HCT116 (cell line): ENCODE measurements around the gene SH3BGR. TPM values are rescaled to one million over a fixed set of nuclear protein-coding genes. Genes with fewer than 3 reads are reported as not detected.

ENCODE experiments used
- ATAC-seq: fragments of 200-7000 bp; cut with Tn5 transposase; 2 replicates; pipeline ENCODE4 v1.9.1; 2020; ENCODE audit warnings: mild to moderate bottlenecking, moderate library complexity
- BruUV-seq: library from RNA; stranded (reverse); fragments of 400-500 nt; replicated peaks from 2 replicates; lab custom pipeline; 2021; lab: Mats Ljungman, UMichigan
- CTCF ChIA-PET: fragments of 300-600 bp; sonication (Branson Sonifier 250); formaldehyde crosslinking; loops from one replicate; lab custom pipeline; 2021; ENCODE audit warnings: antibody characterized with exemption; lab: Charles Lee
- POLR2A ChIA-PET: fragments of 300-600, 350-600 bp; sonication (Branson Sonifier 250); formaldehyde crosslinking; loops from one replicate; lab custom pipeline; 2021; ENCODE audit warnings: antibody characterized with exemption; lab: Charles Lee
- RAD21 ChIA-PET, 2 experiments: fragments of 300-600 bp; sonication (Branson Sonifier 250); formaldehyde crosslinking; loops; one replicate each; lab custom pipeline; 2023; ENCODE audit warnings: low total read pairs in 2 of 2; ENCODE audit not compliant: uncharacterized antibody in 2 of 2, unreplicated experiment in 2 of 2, low non-redundant PET in 1 of 2; lab: Charles Lee
- DNase-seq: peaks from one replicate; pipeline ENCODE4 v3.0.0-alpha.2; 2010; ENCODE audit warnings: low read depth, low spot score
- H2AFZ ChIP-seq: fragments of 200-600 bp; shearing (Covaris generic), sonication (generic); 2 replicates; pipeline ENCODE4 v1.6.1; 2017; ENCODE audit warnings: low read depth, mixed run types, mixed read lengths, antibody characterized with exemption, low read length; ENCODE audit not compliant: poor library complexity, severe bottlenecking
- H3K27ac ChIP-seq: 2 replicates; pipeline ENCODE4 v1.5.1; 2012; ENCODE audit warnings: low read depth, low read length
- H3K27me3 ChIP-seq: fragments of 200-600 bp; sonication (generic); 2 replicates; pipeline ENCODE4 v1.6.1; 2016; ENCODE audit warnings: mixed run types, low read length, mixed read lengths; ENCODE audit not compliant: insufficient read depth
- H3K36me3 ChIP-seq, 2 experiments: fragments of 200-500 bp in 1 of 2; fragments of 200-600 bp in 1 of 2; sonication (Bioruptor generic) in 1 of 2; sonication (generic) in 1 of 2; 2 replicates each; pipeline versions ENCODE4 v1.5.1 to v1.6.1; 2014 to 2016; ENCODE audit warnings: low read length in 2 of 2, inconsistent platforms in 1 of 2, mixed read lengths in 1 of 2, mixed run types in 1 of 2; ENCODE audit not compliant: insufficient read depth in 2 of 2, control insufficient read depth in 1 of 2
- H3K4me1 ChIP-seq, 2 experiments: fragments of 200-600 bp in 1 of 2; sonication (generic) in 1 of 2; 2 replicates each; pipeline versions ENCODE4 v1.5.1 to v1.6.1; 2012 to 2017; ENCODE audit warnings: low read length in 2 of 2, inconsistent platforms in 1 of 2, mild to moderate bottlenecking in 1 of 2, mixed read lengths in 1 of 2, mixed run types in 1 of 2, moderate library complexity in 1 of 2; ENCODE audit not compliant: insufficient read depth in 2 of 2, control insufficient read depth in 1 of 2
- H3K4me2 ChIP-seq: fragments of 200-600 bp; sonication (generic); 2 replicates; pipeline ENCODE4 v1.6.1; 2017; ENCODE audit warnings: mixed run types, low read length, mixed read lengths
- H3K4me3 ChIP-seq, 2 experiments: fragments of 200-600 bp in 1 of 2; sonication (generic) in 1 of 2; replicated peaks in 1 of 2; 2 replicates each; pipeline ENCODE4 v1.5.1; 2011 to 2016; ENCODE audit warnings: low read length in 2 of 2, control low read depth in 1 of 2, low read depth in 1 of 2, mild to moderate bottlenecking in 1 of 2, mixed read lengths in 1 of 2, mixed run types in 1 of 2
- H3K79me2 ChIP-seq: fragments of 200-600 bp; sonication (generic); 2 replicates; pipeline ENCODE4 v1.6.1; 2017; ENCODE audit warnings: mild to moderate bottlenecking, mixed run types, low read length, moderate library complexity, mixed read lengths; ENCODE audit not compliant: insufficient read depth
- H3K9ac ChIP-seq: fragments of 200-600 bp; sonication (generic); 2 replicates; pipeline ENCODE4 v1.6.1; 2016; ENCODE audit warnings: low read length, mixed read lengths
- H3K9me2 ChIP-seq: fragments of 200-600 bp; sonication (generic), shearing (Covaris generic); 2 replicates; pipeline ENCODE4 v1.6.1; 2017; ENCODE audit warnings: mixed run types, mild to moderate bottlenecking, moderate library complexity; ENCODE audit not compliant: insufficient read depth
- H3K9me3 ChIP-seq, 2 experiments: fragments of 200-500 bp in 1 of 2; fragments of 200-600 bp in 1 of 2; sonication (Bioruptor generic) in 1 of 2; sonication (generic) in 1 of 2; 2 replicates each; pipeline ENCODE4 v1.6.1; 2014 to 2017; ENCODE audit warnings: low read length in 2 of 2, mixed read lengths in 2 of 2, inconsistent platforms in 1 of 2, low read depth in 1 of 2, mild to moderate bottlenecking in 1 of 2, mixed run types in 1 of 2, moderate library complexity in 1 of 2; ENCODE audit not compliant: control insufficient read depth in 1 of 2, insufficient read depth in 1 of 2
- H4K20me1 ChIP-seq: fragments of 200-600 bp; sonication (generic), shearing (Covaris generic); 2 replicates; pipeline ENCODE4 v1.6.1; 2017; ENCODE audit warnings: mixed run types, mild to moderate bottlenecking, moderate library complexity; ENCODE audit not compliant: insufficient read depth
- CEBPB ChIP-seq: IDR thresholded peaks from 2 replicates; pipeline ENCODE4 v1.6.1; 2012; ENCODE audit warnings: low read depth
- CTCF ChIP-seq, 3 experiments: fragments of 200-600 bp in 1 of 3; sonication (generic) in 1 of 3; IDR thresholded peaks in 2 of 3; conservative IDR thresholded peaks in 1 of 3; 2 replicates each; pipeline ENCODE4 v1.5.1; 2012 to 2017; ENCODE audit warnings: low read depth in 2 of 3, low read length in 2 of 3, antibody characterized with exemption in 1 of 3, borderline replicate concordance in 1 of 3, control low read depth in 1 of 3, mild to moderate bottlenecking in 1 of 3, mixed read lengths in 1 of 3, mixed run types in 1 of 3, moderate library complexity in 1 of 3; ENCODE audit not compliant: insufficient read depth in 1 of 3
- EGR1 ChIP-seq: IDR thresholded peaks from 2 replicates; pipeline ENCODE4 v1.6.1; 2012; ENCODE audit warnings: low read depth
- ELF1 ChIP-seq: IDR thresholded peaks from 2 replicates; pipeline ENCODE4 v1.6.1; 2012; ENCODE audit warnings: low read depth, borderline replicate concordance
- JUND ChIP-seq: IDR thresholded peaks from 2 replicates; pipeline ENCODE4 v1.6.1; 2012
- MAX ChIP-seq: IDR thresholded peaks from 2 replicates; pipeline ENCODE4 v1.6.1; 2012
- POLR2AphosphoS5 ChIP-seq: IDR thresholded peaks from 2 replicates; pipeline ENCODE4 v1.6.1; 2011; ENCODE audit warnings: mild to moderate bottlenecking, low read depth, low read length, moderate library complexity
- RAD21 ChIP-seq: IDR thresholded peaks from 2 replicates; pipeline ENCODE4 v1.6.1; 2012; ENCODE audit warnings: low read depth, mild to moderate bottlenecking
- SIN3A ChIP-seq: IDR thresholded peaks from 2 replicates; pipeline ENCODE4 v1.6.1; 2012; ENCODE audit warnings: low read depth
- SP1 ChIP-seq: IDR thresholded peaks from 2 replicates; pipeline ENCODE4 v1.6.1; 2012; ENCODE audit warnings: low read depth
- YY1 ChIP-seq: IDR thresholded peaks from 2 replicates; pipeline ENCODE4 v1.6.1; 2011; ENCODE audit warnings: low read length, low read depth, moderate library complexity, mild to moderate bottlenecking; ENCODE audit not compliant: insufficient replicate concordance; ENCODE audit errors: extremely low read depth
- ZNF274 ChIP-seq: fragments of 200-500 bp; sonication (Bioruptor generic); IDR thresholded peaks from 2 replicates; pipeline ENCODE4 v1.6.1; 2014; ENCODE audit warnings: mild to moderate bottlenecking, low read depth, low read length, inconsistent platforms
- intact Hi-C: fragments of 100-400 bp; cut with micrococcal nuclease; formaldehyde crosslinking; loops from 2 replicates; pipeline ENCODE4 v1.10.0; 2022
- total RNA-seq: library from RNA; stranded (reverse); gene quantifications from one replicate; pipeline ENCODE4 v1.2.1, GENCODE V29; 2021; ENCODE audit not compliant: unreplicated experiment
- TF ChIP-seq, protein P1 (sequence below): IDR thresholded peaks from 2 replicates; pipeline ENCODE4 v1.6.1; 2012; ENCODE audit warnings: low read depth

Gene SH3BGR
- total RNA-seq, 1 experiment from 2014 or later = 4.8 TPM

- H3K4me2 ChIP-seq = no peak overlapping the region
- H3K9me3 ChIP-seq = no peaks in the 10 kb centered on the region
- ChIA-PET RAD21 (no interaction called here), CTCF (no interaction called here), POLR2A (no interaction called here)
- H3K79me2 ChIP-seq = no peaks in the 10 kb centered on the region
- no peak overlapping the region for H3K27ac ChIP-seq
- no peak overlapping the region for H3K4me3 ChIP-seq
- H3K9me2 ChIP-seq = no peaks in the 10 kb centered on the region
- DNase-seq (no peak), ATAC-seq (no peak)
- H2AFZ ChIP-seq = no peak overlapping the region
- H3K27me3 ChIP-seq = no peaks in the 10 kb centered on the region
- no TSS peak for BruUV-seq
- TF ChIP-seq SP1 = no peak
- no peak for TF ChIP-seq CEBPB
- no peak for TF ChIP-seq MAX
- H4K20me1 ChIP-seq = no peaks in the 10 kb centered on the region
- intact Hi-C loops = no loop called here
- H3K36me3 ChIP-seq = no peaks in the 10 kb centered on the region
- no peak overlapping the region for H3K9ac ChIP-seq
- H3K4me1 ChIP-seq = no peaks in the 10 kb centered on the region
Observed at GRCh38 chr21:39537571-39537970, 85.8 kb downstream of the SH3BGR start.

DNA sequence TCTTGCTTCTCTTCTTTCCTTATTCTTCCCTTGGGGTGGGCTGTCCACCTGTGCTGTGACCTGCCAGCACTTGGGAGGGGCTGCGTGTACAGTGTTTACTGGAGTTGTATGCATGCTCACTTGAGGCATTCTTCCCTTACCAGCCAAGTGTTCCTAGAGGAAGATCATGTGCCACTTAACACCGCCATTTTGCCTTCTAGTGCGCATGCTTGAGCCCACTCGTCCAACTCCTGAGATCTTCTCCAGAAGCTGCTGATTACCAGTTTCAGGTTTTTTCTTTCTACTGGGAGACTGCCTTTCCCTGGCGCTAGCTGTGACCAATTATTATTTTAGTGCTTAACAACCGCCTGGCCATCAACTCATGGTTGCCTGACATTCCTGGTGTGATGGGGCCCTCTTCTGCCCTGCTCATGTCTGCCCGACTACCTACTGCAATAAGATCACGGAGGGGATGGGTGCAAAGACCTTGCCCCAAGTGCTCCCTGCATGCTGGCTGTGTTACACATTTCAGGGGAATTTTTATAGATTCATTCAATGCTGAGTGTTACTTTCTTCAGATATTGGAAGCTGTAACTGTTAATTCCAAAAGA, 86.8 kb downstream of the SH3BGR start:
- TF ChIP-seq YY1 (no peak), CEBPB (no peak), ZNF274 (no peak), RAD21 (no peak), POLR2AphosphoS5 (no peak), MAX (no peak), ELF1 (no peak), CTCF (IDR thresholded peaks at IDR 0.05 in 2 of 3, conservative IDR thresholded peaks at IDR 0.05 in 1 of 3; ENCODE audit: borderline replicate concordance in 1 of 3, insufficient read depth in 1 of 3, low read depth in 2 of 3, low read length in 2 of 3) (no peak), SIN3A (no peak), EGR1 (no peak), JUND (no peak)
- TF ChIP-seq, protein P1, sequence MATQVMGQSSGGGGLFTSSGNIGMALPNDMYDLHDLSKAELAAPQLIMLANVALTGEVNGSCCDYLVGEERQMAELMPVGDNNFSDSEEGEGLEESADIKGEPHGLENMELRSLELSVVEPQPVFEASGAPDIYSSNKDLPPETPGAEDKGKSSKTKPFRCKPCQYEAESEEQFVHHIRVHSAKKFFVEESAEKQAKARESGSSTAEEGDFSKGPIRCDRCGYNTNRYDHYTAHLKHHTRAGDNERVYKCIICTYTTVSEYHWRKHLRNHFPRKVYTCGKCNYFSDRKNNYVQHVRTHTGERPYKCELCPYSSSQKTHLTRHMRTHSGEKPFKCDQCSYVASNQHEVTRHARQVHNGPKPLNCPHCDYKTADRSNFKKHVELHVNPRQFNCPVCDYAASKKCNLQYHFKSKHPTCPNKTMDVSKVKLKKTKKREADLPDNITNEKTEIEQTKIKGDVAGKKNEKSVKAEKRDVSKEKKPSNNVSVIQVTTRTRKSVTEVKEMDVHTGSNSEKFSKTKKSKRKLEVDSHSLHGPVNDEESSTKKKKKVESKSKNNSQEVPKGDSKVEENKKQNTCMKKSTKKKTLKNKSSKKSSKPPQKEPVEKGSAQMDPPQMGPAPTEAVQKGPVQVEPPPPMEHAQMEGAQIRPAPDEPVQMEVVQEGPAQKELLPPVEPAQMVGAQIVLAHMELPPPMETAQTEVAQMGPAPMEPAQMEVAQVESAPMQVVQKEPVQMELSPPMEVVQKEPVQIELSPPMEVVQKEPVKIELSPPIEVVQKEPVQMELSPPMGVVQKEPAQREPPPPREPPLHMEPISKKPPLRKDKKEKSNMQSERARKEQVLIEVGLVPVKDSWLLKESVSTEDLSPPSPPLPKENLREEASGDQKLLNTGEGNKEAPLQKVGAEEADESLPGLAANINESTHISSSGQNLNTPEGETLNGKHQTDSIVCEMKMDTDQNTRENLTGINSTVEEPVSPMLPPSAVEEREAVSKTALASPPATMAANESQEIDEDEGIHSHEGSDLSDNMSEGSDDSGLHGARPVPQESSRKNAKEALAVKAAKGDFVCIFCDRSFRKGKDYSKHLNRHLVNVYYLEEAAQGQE = no peak
- no peak overlapping the region for H3K4me2 ChIP-seq
- no peak overlapping the region for H2AFZ ChIP-seq
- no peak for DNase-seq
- no peak overlapping the region for H3K27ac ChIP-seq
- no peaks in the 10 kb centered on the region for H3K9me2 ChIP-seq
- RAD21 ChIA-PET = no interaction called here
- H3K36me3 ChIP-seq = no peaks in the 10 kb centered on the region
- ATAC-seq = no peak
- no TSS peak for BruUV-seq
- no peaks in the 10 kb centered on the region for H3K79me2 ChIP-seq
- no peak overlapping the region for H3K4me3 ChIP-seq
- POLR2A ChIA-PET = no interaction called here
- no peaks in the 10 kb centered on the region for H3K4me1 ChIP-seq
- intact Hi-C loops = no loop called here
- CTCF ChIA-PET = no interaction called here
- no peak overlapping the region for H3K9ac ChIP-seq
- no peaks in the 10 kb centered on the region for H3K27me3 ChIP-seq
- H3K9me3 ChIP-seq = no peaks in the 10 kb centered on the region
- H4K20me1 ChIP-seq = no peaks in the 10 kb centered on the region
